ENCODE measurements around the gene MUC5B. TPM values are rescaled to one million over a fixed set of nuclear protein-coding genes. Genes with fewer than 3 reads are reported as not detected.
A peak's percentile ranks its signal among the peaks of the same experiment; 100 is the strongest.

Gene MUC5B
- total and polyA plus RNA-seq, 2 donors (not counting 1 experiment from before 2014, with no cell fraction given): not detected

DNA sequence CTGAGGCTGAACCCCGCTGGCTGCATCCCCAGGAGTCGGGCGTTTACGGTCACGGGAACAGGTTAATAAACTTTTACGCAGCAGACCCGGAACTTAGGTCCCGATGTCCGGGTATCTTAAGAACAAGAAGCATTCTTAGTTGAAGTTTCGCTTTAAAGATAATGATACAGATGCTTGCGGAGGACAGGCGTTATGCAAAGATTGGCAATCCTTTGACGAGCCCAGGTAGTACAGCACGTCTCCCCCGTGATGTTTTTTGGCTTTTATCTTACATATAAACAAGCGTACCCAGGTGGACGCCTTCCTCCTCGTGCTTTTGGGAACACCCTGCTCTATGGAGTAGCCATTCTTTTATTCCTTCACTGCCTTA is 87.4 kb downstream of the MUC5B start:
- peak overlapping the region; percentile 90 for H2AFZ ChIP-seq (ENCODE audit: insufficient read depth, low read depth, low read length, poor library complexity, severe bottlenecking)
- CTCF ChIA-PET: interaction anchor here (0.7 to 4.8 kb wide), 4 partner anchors 10 to 265 kb away, joined by 3 to 31 read pairs (median 5); no protein-coding TSS in a partner anchor

More for the DNA sequence above, 87.4 kb downstream of the MUC5B start:
- peaks cover 0 to 6% of the 10 kb centered on the region in 2 experiments for H3K36me3 ChIP-seq (replicated peaks in 1 of 2; ENCODE audit: control extremely low read depth in 1 of 2, control insufficient read depth in 1 of 2, extremely low read depth in 1 of 2, insufficient read depth in 2 of 2, low read length in 1 of 2)
- no peak for TF ChIP-seq EZH2 (IDR thresholded peaks at IDR 0.05; ENCODE audit: borderline replicate concordance, insufficient read depth, low read depth, low read length, poor library complexity, severe bottlenecking)
- TF ChIP-seq, protein P1, sequence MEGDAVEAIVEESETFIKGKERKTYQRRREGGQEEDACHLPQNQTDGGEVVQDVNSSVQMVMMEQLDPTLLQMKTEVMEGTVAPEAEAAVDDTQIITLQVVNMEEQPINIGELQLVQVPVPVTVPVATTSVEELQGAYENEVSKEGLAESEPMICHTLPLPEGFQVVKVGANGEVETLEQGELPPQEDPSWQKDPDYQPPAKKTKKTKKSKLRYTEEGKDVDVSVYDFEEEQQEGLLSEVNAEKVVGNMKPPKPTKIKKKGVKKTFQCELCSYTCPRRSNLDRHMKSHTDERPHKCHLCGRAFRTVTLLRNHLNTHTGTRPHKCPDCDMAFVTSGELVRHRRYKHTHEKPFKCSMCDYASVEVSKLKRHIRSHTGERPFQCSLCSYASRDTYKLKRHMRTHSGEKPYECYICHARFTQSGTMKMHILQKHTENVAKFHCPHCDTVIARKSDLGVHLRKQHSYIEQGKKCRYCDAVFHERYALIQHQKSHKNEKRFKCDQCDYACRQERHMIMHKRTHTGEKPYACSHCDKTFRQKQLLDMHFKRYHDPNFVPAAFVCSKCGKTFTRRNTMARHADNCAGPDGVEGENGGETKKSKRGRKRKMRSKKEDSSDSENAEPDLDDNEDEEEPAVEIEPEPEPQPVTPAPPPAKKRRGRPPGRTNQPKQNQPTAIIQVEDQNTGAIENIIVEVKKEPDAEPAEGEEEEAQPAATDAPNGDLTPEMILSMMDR (IDR thresholded peaks at IDR 0.05): no peak
- H3K9me3 ChIP-seq (ENCODE audit: control extremely low read depth in 1 of 3, control insufficient read depth in 2 of 3, insufficient read depth in 1 of 3, low read length in 2 of 3): peaks cover 0 to 16% (median 13%) of the 10 kb centered on the region in 3 donors
- H3K9me3 Mint-ChIP-seq (ENCODE audit: insufficient read depth): no peaks in the 10 kb centered on the region
- intact Hi-C loops (cut with micrococcal nuclease): loop anchor here (5.0 kb wide), 1 partner anchor 212 kb away; no protein-coding TSS in a partner anchor
- peak overlapping the region; percentile 69 for H3K9ac ChIP-seq (ENCODE audit: low read length)
- peaks cover 48 to 53% of the 10 kb centered on the region in 2 donors for H3K4me1 ChIP-seq (ENCODE audit: control insufficient read depth in 2 of 2, insufficient read depth in 2 of 2, low read length in 2 of 2)
- DNase-seq (no peak), ATAC-seq (ENCODE audit: low read depth) (no peak)
- H4K20me1 ChIP-seq (ENCODE audit: control insufficient read depth, insufficient read depth, low read length, poor library complexity, severe bottlenecking): peaks cover 37% of the 10 kb centered on the region
- WGBS (ENCODE audit: insufficient coverage): 69% methylated on average over 18 of the region's 18 CpGs
- H3K4me2 ChIP-seq (replicated peaks; ENCODE audit: low read depth, low read length, poor library complexity, severe bottlenecking): peak overlapping the region; percentile 91
- H3K27ac Mint-ChIP-seq: peak overlapping the region; percentile 94
- H3K79me2 ChIP-seq (ENCODE audit: control insufficient read depth, insufficient read depth, low read length): peaks cover 39% of the 10 kb centered on the region
- H3K4me3 ChIP-seq (ENCODE audit: control extremely low read depth in 1 of 5, extremely low read depth in 1 of 5, insufficient read depth in 1 of 5, low read depth in 2 of 5, low read length in 4 of 5): peak overlapping the region; percentile 28 to 71 (median 62)
- H3K4me1 Mint-ChIP-seq: peaks cover 52% of the 10 kb centered on the region
- no peaks in the 10 kb centered on the region for H3K27me3 ChIP-seq (replicated peaks in 1 of 4; ENCODE audit: control extremely low read depth in 1 of 4, control insufficient read depth in 3 of 4, insufficient read depth in 4 of 4, low read length in 3 of 4)
- H3K27ac ChIP-seq (ENCODE audit: low read length in 2 of 2): peak overlapping the region; percentile 87
- peak overlapping the region; percentile 83 for H3K4me3 Mint-ChIP-seq
- no peaks in the 10 kb centered on the region for H3K27me3 Mint-ChIP-seq
- POLR2A ChIA-PET: interaction anchor here (0.9 to 1.7 kb wide), 3 partner anchors 73 to 79 kb away, joined by 3 to 15 read pairs (median 8); partner anchors contain the start of gene BRSK2

Data from B cell (primary cell).